HCT116 (cell line): ENCODE results near the gene PRSS33.

Experiments used
- ATF3 ChIP-seq: IDR thresholded peaks from 2 replicates; pipeline ENCODE4 v1.6.1; 2012
- EZH2 ChIP-seq: fragments of 200-600 bp; sonication (generic); IDR thresholded peaks from 2 replicates; pipeline ENCODE4 v1.6.1; 2017; ENCODE audit warnings: antibody characterized with exemption, mixed run types
- POLR2A ChIP-seq: IDR thresholded peaks from 2 replicates; pipeline ENCODE4 v1.7.0; 2011; ENCODE audit warnings: borderline replicate concordance; ENCODE audit not compliant: insufficient read depth, insufficient read length; ENCODE audit errors: extremely low read depth
- POLR2AphosphoS5 ChIP-seq: IDR thresholded peaks from 2 replicates; pipeline ENCODE4 v1.6.1; 2011; ENCODE audit warnings: mild to moderate bottlenecking, low read depth, low read length, moderate library complexity
- TF ChIP-seq, protein P1 (sequence below), 3 experiments: fragments of 200-600 bp in 1 of 3; sonication (generic) in 1 of 3; IDR thresholded peaks in 2 of 3; conservative IDR thresholded peaks in 1 of 3; 2 replicates each; pipeline ENCODE4 v1.5.1; 2012 to 2017; ENCODE audit warnings: low read depth in 2 of 3, low read length in 2 of 3, antibody characterized with exemption in 1 of 3, borderline replicate concordance in 1 of 3, control low read depth in 1 of 3, mild to moderate bottlenecking in 1 of 3, mixed read lengths in 1 of 3, mixed run types in 1 of 3, moderate library complexity in 1 of 3; ENCODE audit not compliant: insufficient read depth in 1 of 3
- TF ChIP-seq, protein P2 (sequence below): IDR thresholded peaks from 2 replicates; pipeline ENCODE4 v1.6.1; 2012

GRCh38 chr16:2815299-2815771 lies 28.0 kb upstream of the PRSS33 start:
- TF ChIP-seq, protein P1, sequence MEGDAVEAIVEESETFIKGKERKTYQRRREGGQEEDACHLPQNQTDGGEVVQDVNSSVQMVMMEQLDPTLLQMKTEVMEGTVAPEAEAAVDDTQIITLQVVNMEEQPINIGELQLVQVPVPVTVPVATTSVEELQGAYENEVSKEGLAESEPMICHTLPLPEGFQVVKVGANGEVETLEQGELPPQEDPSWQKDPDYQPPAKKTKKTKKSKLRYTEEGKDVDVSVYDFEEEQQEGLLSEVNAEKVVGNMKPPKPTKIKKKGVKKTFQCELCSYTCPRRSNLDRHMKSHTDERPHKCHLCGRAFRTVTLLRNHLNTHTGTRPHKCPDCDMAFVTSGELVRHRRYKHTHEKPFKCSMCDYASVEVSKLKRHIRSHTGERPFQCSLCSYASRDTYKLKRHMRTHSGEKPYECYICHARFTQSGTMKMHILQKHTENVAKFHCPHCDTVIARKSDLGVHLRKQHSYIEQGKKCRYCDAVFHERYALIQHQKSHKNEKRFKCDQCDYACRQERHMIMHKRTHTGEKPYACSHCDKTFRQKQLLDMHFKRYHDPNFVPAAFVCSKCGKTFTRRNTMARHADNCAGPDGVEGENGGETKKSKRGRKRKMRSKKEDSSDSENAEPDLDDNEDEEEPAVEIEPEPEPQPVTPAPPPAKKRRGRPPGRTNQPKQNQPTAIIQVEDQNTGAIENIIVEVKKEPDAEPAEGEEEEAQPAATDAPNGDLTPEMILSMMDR (IDR thresholded peaks at IDR 0.05 in 2 of 3, conservative IDR thresholded peaks at IDR 0.05 in 1 of 3; ENCODE audit: borderline replicate concordance in 1 of 3, insufficient read depth in 1 of 3, low read depth in 2 of 3, low read length in 2 of 3) = no peak
- TF ChIP-seq POLR2A (no peak), POLR2AphosphoS5 (no peak), EZH2 (no peak), ATF3 (no peak)
- TF ChIP-seq, protein P2, sequence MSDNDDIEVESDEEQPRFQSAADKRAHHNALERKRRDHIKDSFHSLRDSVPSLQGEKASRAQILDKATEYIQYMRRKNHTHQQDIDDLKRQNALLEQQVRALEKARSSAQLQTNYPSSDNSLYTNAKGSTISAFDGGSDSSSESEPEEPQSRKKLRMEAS = no peak
